Keratinocyte (primary cell): Measurements from ENCODE around the gene PRSS33.

ENCODE experiments used
- CTCF ChIP-seq, 3 experiments: IDR thresholded peaks in 1 of 3; conservative IDR thresholded peaks in 1 of 3; optimal IDR thresholded peaks in 1 of 3; 2 replicates in 2 of 3; 3 replicates in 1 of 3; pipeline versions ENCODE3 to v1.5.1; 2011; ENCODE audit warnings: low read length in 3 of 3, mild to moderate bottlenecking in 3 of 3, moderate library complexity in 2 of 3, control low read depth in 1 of 3, inconsistent platforms in 1 of 3; ENCODE audit not compliant: insufficient read depth in 2 of 3; ENCODE audit errors: extremely low read depth in 1 of 3
- EZH2 ChIP-seq: IDR thresholded peaks from one replicate; pipeline ENCODE4 v1.6.1; 2012; ENCODE audit warnings: inconsistent platforms, mild to moderate bottlenecking, low read length, moderate library complexity

GRCh38 chr16:2769100-2769529 lies 18.2 kb downstream of the PRSS33 start:
- no peak for TF ChIP-seq CTCF (optimal IDR thresholded peaks at IDR 0.05 in 1 of 3, IDR thresholded peaks at IDR 0.05 in 1 of 3, conservative IDR thresholded peaks at IDR 0.05 in 1 of 3; ENCODE audit: extremely low read depth in 1 of 3, insufficient read depth in 2 of 3, low read length in 3 of 3)
- no peak for TF ChIP-seq EZH2
